Measurements from ENCODE around the gene HEPN1.

The HEPN1 gene

DNA sequence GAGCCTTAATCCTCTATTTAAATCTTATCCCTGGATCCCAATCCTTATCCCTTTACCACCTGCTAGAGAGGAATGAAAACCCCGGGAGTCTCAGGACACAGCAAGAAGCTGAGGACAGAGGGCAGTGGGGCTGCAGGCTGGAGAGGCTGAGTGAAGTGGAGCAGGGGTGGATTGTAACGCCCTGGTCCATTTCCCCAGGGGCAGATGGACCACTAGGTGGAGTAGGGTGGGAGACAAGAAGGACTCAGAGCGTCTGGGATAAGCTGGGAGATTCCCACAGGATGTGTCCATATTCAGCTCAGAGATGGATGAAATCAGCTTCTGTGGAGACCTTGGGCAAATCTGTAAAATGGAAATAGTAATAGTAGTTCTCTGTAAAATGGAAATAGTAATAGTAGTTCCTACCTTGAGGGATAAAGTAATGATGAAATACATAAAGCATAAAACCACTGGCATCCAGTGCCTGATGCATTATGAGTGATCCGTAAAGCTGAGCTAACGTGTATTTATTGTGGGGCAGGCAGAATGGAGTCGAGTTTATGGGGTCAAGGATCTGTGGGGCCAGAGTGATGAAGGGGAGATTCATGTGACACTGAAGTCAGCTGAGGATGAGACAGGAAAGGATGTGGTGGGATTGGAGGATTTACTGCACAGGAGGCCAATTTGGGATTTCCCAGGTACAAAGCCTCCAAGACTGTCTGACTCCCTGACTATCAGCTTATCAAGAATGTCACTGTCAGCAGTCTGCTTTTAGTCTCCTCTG, 19.5 kb upstream of the HEPN1 start:
- no peak for DNase-seq (ENCODE audit: low read depth)

DNA sequence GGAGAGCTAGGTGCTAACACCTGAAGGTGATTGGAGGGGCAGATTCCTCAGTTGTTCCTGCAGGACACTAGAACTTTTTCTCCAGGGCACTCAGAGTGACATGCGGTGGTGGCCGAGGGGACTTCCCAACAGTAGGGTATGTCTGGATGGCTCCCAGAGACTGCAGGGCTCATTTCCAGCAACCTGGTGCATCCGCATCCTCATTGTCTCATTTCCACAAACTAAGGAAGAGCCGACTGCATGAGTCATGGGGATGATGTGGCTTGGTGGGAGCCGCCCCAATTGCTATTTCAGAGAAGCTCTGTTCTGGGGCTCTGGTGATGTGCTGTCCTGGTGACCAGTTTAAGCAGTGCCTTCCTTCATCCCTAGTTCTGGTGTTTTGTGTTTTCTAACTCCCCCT, 18.6 kb upstream of the HEPN1 start:
- DNase-seq (ENCODE audit: low read depth) = peak; percentile 75

DNA sequence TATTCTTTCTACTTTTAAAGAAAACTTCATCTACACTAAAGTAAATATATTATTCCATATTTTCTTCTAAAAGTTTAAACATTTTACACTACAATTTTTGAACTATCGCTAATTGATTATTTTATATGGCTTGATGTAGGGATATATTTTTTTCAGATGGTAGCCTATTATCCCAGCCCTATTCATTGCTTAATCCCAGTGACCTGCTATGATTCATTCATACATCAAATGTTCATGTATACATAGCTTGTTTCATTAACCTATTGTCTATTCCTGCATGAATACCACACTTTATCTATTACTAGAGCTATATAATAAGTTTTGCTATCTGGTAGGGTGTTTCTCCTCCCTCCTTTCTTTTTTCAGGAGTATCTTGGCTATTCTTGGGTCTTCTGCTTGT, 16.4 kb upstream of the HEPN1 start:
- no peak for DNase-seq (ENCODE audit: low read depth)

DNA sequence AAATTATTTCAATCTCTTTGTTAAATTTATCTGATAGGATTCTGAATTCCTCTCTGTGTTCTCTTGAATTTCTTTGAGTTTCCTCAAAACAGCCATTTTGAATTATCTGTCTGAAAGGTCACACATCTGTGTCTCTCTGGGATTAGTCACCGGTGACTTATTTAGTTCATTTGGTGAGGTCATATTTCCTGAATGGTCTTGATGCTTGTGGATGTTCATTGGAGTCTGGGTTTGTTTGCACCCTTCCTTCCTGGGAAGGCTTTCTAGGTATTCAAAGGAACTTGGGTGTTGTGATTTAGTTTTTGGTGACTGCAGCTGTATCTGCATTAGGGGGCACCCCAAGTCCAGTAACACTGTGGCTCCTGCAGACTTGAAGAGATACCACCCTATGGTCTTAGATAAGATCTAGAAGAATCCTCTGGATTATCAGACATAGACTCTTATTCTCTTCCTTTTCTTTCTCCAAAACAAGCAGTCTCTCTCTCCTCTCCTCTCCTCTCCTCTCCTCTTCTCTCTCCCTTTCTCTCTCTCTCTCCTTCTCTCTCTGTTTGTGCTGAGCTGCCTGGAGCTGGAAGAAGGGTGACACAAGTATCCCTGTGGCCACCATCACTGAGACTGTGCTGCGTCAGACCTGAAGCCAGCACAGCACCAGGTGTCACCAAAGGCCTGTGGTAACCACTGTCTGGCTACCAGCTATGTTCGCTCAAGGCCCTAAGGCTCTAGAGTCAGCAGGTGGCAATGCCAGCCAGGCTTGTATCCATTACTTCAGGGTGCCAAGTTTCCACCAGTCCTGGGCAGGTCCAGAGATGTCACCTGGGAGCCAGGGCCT, 3.3 kb upstream of the HEPN1 start:
- DNase-seq (ENCODE audit: low read depth) = no peak

DNA sequence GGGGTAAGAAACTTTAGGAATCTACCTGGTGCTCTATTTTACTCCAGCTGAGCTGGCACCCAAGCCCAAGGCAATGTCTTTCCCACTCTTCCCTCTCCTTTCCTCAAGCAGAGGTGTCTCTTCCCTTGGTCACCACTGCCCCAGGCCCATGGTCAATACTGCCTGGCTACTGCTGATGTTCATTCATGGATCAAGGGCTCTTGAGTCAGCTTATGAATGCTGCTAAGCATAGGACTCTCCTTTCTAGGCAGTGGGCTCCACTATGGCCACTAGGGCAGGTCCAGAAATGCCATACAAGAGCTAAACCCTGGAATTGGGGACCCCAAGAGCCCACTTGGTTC, 2.7 kb upstream of the HEPN1 start:
- no peak for DNase-seq (ENCODE audit: low read depth)

DNA sequence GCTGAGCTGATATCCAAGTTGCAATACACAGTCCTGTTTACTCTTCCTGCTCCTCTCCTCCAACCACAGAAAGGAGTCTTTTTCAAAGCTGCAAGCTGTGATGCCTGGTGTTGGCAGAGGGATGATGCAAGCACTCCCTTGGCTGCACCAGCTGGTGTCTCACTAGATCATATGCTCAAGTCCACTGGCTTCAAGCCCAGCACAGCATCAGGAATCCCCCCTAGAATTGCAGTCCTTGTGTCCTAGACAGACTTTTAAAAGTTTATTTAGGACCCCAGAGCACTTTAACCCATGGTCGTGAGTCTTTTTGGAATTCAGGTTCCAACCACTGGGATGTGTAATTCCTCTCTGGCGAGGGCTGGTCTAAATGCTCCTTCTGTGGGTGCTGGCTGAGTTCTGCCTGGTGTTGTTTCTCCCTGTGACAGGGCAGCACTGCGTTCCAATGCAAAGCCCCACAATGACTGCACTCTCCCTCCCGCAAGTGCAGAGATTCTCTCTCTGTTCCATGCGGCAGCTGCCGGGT, 1.9 kb upstream of the HEPN1 start:
- peak; percentile 67 for DNase-seq (ENCODE audit: low read depth)

DNA sequence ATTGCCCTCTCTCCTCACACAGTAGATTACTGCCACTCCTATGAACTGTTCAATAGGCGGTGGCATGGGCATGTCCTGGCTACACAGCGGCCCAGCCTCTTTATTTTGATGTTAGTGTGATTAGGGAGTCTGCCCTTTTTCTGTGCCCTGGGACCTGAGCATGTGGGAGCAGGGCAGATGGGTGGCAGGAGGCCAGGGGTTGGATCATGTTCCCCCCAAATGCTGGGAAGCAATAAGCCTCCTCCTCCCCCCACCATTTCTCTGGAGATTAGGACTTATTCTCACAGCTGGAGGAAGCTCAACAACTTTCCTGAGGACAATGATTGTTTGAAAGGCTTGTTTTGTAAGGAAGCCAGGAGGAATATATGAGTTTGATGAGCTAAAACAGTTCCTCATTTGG, 848 bp downstream of the HEPN1 start:
- no peak for DNase-seq (ENCODE audit: low read depth)

DNA sequence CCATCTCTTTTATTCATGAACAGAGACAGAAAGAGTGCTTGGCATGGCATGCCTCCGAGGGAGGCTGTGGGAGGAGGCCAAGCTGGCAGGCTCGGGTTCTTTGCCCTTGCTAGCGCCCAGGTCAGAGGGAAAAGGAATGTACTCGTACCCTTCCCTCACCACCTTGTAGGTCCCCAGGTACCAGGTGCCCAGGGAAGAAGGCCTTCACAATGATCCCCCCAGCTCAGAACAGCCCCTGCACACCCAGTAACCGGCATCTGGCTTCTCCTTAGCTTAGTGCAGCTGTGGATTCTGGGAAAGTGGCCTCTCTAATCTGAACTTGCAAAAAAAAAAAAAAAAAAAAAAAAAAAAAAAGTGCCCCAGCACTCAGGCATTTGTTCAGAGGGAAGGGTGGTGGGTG, 1.3 kb downstream of the HEPN1 start:
- no peak for DNase-seq (ENCODE audit: low read depth)

DNA sequence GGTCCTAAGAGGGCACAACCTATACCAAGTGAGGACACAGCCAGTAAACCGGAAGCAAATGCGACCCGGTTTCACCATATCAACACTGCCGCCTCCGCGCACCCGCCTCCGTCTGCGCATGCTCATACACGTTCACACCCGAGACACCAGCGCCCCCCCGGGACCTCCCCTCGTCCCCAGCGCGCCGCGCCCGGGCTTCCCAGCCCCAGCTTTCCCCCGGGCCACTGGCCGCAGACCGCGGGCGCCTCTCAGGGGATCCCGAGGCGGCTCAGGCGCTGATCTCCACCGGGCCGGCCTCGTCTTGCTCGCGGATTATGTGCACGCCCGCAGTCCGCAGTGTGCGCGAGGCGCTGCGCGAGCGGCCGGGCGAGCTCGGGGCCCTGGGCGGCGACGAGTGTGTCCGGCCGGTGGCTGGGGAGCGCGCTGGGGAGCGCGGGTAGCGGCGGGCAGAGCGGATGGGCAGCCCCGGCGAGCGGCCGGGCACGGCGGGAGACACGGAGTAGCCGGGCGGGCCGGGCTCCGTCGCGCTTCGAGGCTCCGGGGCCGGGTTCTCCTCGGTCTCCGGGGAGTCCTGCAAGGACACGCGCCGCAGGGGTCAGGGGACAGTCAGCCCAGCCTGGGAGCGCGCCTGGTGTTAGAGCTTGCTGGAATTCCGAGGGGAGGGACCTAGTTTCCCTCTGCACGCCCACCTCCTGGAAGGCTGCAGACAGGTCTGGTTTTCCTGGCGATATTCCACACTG, 2.0 kb downstream of the HEPN1 start:
- DNase-seq (ENCODE audit: low read depth) = peak; percentile 34

DNA sequence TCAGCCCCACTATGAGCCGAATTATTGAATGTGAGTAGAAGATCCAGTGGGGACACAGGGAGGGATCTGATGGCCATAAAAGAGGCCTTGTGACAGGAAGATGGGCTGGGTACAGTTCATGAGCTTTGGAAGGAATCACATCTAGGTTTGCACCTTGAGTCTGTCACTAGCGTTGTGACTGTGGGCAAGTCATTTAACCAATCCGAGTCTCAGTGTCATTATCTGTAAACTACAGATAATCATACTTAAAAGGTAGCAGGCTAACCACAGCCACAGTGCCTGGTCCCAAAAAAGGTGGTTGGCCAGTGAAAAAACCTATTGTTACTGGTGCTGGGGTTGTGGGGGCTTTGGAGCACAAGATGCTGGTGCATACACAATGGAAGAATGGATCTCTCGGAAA, 3.8 kb downstream of the HEPN1 start:
- DNase-seq (ENCODE audit: low read depth) = no peak

DNA sequence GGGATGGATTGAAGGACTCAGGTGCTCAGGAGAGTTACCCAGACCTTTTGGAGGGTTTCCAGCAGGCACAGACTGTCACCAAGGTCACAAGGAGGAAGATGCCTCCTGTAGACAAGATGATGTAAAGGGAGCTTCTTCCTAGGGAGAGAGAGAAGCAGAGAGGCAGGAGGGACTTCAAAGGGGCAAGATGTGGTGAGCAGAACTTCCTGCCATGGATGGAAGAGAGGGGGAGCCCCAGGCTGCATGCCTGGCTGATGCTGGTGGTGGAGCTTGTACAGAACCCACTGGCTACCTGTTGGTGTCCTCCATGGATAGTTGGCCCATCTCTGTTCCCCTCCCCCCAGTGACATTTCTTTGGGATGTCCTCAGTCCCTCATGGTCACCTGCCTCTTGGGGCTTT, 4.2 kb downstream of the HEPN1 start:
- DNase-seq (ENCODE audit: low read depth) = no peak

DNA sequence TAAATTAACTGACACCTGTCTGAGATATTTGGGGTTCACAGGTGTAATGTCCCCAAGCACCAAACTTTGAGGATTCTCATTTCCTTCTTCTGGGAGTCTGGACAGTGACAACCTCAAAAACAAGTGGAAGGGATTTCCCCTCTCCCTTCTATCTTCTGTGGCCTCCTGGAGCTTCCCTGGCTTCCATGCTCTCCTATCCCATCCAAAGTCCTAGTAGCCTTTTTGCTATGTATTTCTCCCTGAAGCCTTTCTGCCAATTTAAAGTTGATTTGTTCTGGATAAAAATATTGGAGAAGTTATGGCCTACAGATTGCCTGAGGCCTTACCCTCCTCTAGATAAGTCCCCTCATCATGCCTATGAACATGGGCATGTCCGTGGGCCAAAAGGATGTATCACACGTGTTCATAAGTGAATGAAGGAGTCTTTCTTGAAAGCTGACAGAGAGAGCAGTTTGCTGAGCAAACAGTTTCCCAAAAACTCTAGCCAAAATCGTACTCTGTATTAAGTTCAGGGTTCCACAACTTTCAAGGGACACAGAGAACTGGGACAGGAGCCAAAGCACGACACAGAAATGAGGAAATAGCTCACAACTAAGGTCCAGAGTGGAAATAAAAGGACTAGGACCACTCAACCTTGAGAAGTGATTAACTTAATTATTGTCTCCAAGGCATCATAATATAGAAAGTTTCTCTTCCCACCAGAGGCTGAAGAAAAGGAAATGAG, 10.1 kb downstream of the HEPN1 start:
- DNase-seq (ENCODE audit: low read depth) = no peak

DNA sequence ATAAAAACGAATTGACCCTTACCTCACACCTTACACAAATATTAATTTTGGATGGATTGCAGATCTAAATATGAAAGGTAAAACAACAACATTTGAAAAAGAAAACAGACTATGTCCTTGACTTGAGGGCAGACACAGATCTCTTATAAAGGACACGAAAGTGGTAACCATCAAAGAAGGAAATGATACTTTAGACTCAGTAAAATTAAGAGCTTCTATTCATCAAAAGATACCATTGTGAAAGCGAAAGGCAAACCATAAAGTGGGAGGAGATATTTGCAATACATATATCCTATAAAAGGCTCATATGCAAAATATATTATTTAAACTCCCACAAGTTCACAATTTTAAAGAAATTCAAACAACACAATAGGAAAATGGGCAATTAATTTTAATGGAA, 11.7 kb downstream of the HEPN1 start:
- DNase-seq (ENCODE audit: low read depth) = no peak

DNA sequence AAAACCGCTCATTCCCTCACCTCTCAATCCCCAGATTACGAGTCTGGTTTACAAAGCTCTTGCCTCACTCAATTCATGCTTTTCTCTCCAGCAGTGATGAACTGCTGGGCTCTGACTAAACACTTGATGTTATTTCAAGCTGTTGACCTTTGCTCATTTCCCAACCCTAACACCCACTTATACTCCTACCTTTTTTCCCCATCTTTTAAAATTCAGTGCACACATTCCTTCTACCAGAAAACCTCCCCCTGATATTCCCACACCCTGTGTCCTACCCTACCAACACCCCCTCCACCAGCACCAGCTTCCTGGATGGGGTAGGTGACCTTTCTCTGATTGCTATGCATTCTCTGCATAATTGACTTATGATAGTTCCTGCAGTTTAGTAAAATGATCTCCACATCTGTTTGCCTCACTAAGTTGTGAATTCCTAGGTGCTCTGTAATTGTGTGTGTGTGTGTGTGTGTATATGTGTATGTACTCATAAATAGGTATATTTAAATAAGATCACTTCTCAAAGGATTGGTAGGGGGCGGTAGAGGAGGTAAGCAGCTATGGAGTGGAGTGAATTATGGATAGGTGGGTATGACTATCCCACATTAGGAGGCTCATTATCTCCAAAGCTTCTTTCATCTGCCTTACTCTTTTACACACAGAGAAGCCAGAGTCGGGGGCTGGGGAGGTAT, 16.0 kb downstream of the HEPN1 start:
- peak; percentile 43 for DNase-seq (ENCODE audit: low read depth)

DNA sequence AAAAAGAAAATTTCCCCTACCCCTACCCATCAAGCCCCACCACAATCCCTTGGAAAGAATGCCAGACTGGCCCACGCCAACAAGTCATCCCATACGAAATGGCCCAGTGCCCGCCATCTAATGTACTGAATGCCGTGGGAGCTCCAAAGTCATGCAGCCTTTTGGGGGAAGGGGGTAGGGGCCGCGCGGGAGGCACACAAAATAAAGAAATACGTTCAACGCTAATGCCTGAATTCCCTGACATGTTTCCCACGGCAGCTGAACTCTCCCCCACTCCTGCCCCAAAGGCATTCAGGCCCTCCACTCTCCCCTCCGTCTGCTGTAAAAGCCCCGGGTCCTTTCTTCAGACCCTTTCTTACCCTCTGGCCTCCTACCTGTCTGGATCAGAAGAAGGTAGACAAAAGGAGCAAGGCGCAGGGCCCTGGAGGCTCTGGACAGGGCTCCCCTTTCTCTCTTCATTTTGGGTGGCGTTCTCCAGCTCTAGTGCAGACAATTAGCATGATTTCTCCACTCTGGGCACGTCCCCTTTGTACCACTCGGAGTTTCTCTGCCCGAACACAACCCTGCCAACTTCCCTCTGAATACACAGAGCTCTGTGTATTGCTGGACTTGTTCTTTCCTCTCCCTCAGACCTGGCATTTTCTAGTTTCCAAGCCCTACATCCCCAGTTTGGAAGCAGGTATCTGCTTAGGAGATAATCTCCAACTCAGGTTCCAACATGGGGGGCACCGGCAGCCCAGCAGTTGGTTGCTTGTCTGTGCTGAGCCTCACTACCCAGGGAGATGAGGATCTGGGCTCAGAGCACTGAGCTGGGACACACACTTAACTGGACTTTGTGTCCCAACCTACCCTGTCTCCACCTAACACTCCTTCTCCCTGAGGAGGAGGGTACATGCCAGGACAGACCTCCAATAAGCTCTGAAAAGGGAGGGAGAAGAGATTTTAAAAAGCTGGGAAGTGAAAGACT, 16.8 kb downstream of the HEPN1 start, which contains the start of gene HEPACAM:
Gene HEPACAM, minus strand, starts transcription at position 500 of the 967 bp plus-strand sequence. Its CDS starts 41 bp downstream, at position 459.
- DNase-seq (ENCODE audit: low read depth) = no peak

DNA sequence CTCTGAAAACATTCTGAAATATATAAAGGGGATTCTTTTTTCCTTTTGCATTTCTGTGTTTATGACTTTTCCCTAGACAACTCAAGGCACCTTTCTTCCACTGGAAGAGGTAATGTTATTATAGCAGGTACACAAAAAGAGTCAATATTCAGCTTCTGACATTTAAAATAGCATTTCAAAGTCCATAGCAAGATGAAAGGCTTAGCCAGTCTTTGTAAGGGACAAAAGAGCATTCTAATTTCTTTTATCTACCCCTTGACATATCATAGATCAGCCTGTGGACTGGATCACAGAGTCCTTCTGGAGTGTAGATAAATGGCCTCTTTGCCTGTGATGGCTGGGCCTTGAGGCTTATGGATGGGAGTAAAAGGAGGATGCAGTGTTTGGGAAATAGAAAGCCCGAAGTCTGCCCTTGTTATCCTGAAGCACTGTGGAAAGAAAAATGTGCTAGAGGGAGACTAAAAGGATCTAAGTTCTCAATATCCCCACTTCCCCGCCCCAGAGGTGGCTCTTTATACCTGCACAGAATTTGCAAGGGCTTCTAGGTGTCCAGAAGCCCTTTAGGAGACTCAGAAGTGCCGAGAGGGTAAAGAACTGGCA, 18.4 kb downstream of the HEPN1 start:
- DNase-seq (ENCODE audit: low read depth) = no peak

DNA sequence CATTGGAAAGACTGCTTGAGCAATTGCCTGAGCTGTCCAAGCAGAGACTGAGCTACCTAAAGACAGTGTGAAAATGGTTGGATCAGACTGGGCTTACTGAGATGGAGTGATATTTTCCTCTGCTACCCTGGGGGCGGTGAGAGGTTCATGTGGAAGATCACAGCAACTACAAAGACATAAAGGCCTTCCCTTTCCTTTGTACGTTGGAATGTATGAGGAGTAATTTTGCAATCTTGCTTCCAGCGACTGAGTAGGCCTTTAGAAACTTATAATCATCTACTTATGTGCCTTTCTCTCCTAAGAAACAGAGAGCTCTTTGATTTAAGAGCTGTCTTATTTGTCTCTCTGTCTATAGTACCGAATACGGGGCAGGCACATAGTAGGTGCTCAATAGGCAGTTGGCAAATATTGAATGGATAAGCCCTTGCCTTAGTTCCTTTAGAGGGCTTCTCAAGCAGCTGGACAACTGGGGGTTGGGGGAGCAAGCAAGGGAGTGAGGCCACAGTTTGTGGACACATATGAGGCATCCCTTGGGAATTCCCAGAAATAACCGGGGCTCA, 19.2 kb downstream of the HEPN1 start:
- DNase-seq (ENCODE audit: low read depth) = no peak

DNA sequence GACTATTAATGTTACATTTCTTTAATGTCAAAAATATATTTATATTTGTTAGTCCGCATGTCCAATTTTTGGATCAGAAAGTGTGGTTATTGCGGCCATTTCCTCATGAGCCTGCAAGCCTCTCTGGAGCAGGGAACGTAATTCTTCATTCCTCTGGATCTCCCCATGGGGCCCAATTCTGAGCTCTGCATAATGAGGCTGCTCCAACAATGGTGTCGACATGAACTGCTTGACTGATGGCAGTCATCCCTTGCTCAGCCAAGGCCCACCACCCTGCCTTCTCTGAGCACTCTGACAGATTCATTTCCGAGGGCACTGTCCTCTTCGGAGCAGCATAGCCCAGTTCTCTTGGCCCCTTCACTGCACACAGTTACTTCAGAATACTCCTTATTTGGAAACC, 19.9 kb downstream of the HEPN1 start:
- DNase-seq (ENCODE audit: low read depth) = no peak

DNA sequence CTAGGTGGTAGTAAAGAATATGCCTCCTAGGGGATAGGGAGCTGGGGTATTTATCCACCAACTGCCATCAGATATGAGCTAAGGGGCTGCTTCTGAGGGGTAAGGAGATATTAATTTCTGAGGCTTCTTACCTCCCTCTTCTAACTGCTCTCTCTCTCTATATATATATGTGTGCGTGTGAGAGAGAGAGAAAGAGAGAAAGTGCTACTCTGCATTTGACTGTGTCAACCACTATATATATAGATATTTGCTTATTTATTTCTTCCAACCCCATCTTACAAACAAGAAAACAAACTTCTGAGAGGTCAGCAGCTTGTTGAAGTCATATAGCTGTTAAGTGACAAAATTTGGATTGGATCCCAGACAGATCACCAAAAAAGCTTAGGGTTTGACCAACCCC, 22.7 kb downstream of the HEPN1 start:
- DNase-seq (ENCODE audit: low read depth) = no peak

Data from fibroblast of the conjunctiva (primary cell).